Activated CD8-positive, alpha-beta T cell treated with anti-CD3 and anti-CD28 coated beads for 36 hours (primary cell): ENCODE results near the gene PTPRN2. TPM values are rescaled to one million over a fixed set of nuclear protein-coding genes. Genes with fewer than 3 reads are reported as not detected.

Experiments used
- ATAC-seq: fragments of 200-7000 bp; cut with Tn5 transposase; one replicate; pipeline ENCODE4 v1.10.0; 2021; ENCODE audit warnings: mild to moderate bottlenecking, moderate library complexity
- CTCF ChIA-PET: fragments of 350-600 bp; sonication (Branson Sonifier 250); formaldehyde crosslinking; loops from one replicate; lab custom pipeline; 2021; ENCODE audit warnings: antibody characterized with exemption; lab: Charles Lee
- POLR2A ChIA-PET: fragments of 350-600 bp; sonication (Branson Sonifier 250); formaldehyde crosslinking; loops from one replicate; lab custom pipeline; 2021; ENCODE audit warnings: antibody characterized with exemption; lab: Charles Lee
- DNase-seq: peaks from one replicate; pipeline ENCODE4 v3.0.0-alpha.2; 2020
- H3K27ac Mint-ChIP-seq: one replicate; pipeline ENCODE4 v1.8.0; 2021; ENCODE audit warnings: mild to moderate bottlenecking, mixed read lengths
- H3K27me3 Mint-ChIP-seq: one replicate; pipeline ENCODE4 v1.8.0; 2021; ENCODE audit warnings: mixed read lengths
- H3K36me3 Mint-ChIP-seq: one replicate; pipeline ENCODE4 v1.8.0; 2021; ENCODE audit warnings: low read depth, mixed read lengths
- H3K4me1 Mint-ChIP-seq: one replicate; pipeline ENCODE4 v1.8.0; 2021; ENCODE audit warnings: low read depth, mixed read lengths
- H3K4me3 Mint-ChIP-seq: one replicate; pipeline ENCODE4 v1.8.0; 2021; ENCODE audit warnings: mild to moderate bottlenecking, moderate library complexity, mixed read lengths
- H3K9me3 Mint-ChIP-seq: one replicate; pipeline ENCODE4 v1.8.0; 2021; ENCODE audit warnings: mixed read lengths
- CTCF ChIP-seq: fragments of 200-600 bp; IDR thresholded peaks from one replicate; pipeline ENCODE4 v1.8.0; 2022; ENCODE audit warnings: antibody characterized with exemption, mild to moderate bottlenecking
- intact Hi-C: fragments of 100-400 bp; cut with micrococcal nuclease; formaldehyde crosslinking; loops from one replicate; pipeline ENCODE4 v1.10.0; 2022
- total RNA-seq, 2 experiments: library from RNA; stranded (reverse); gene quantifications; one replicate each; pipeline ENCODE4 v1.2.3, GENCODE V29; 2021

Gene PTPRN2
- total RNA-seq, 2 experiments from 2014 or later = 0.49 to 0.65 TPM

GRCh38 chr7:157499121-157499834, 1088.3 kb downstream of the PTPRN2 start:
- no peak for TF ChIP-seq CTCF
- ChIA-PET CTCF (interaction anchor here (1.6 kb wide), 1 partner anchor 114 kb away, joined by 3 read pairs; no protein-coding TSS in a partner anchor), POLR2A (no interaction called here)
- Mint-ChIP-seq H3K9me3 (peaks cover 1% of the 10 kb centered on the region), H3K4me3 (no peak overlapping the region), H3K27me3 (no peaks in the 10 kb centered on the region), H3K27ac (no peak overlapping the region), H3K36me3 (no peaks in the 10 kb centered on the region), H3K4me1 (peaks cover 44% of the 10 kb centered on the region)
- no peak for DNase-seq
- ATAC-seq = no peak
- intact Hi-C loops = no loop called here

GRCh38 chr7:157498657-157499056, 1089.0 kb downstream of the PTPRN2 start:
- H3K36me3 Mint-ChIP-seq = no peaks in the 10 kb centered on the region
- POLR2A ChIA-PET = no interaction called here
- H3K9me3 Mint-ChIP-seq = peaks cover 1% of the 10 kb centered on the region
- DNase-seq (no peak), ATAC-seq (no peak)
- H3K4me1 Mint-ChIP-seq = peaks cover 48% of the 10 kb centered on the region
- no peak overlapping the region for H3K27ac Mint-ChIP-seq
- intact Hi-C loops = no loop called here
- CTCF ChIA-PET = interaction anchor here (1.6 kb wide), 1 partner anchor 114 kb away, joined by 3 read pairs; no protein-coding TSS in a partner anchor
- no peak overlapping the region for H3K4me3 Mint-ChIP-seq
- peaks cover 5% of the 10 kb centered on the region for H3K27me3 Mint-ChIP-seq
- TF ChIP-seq CTCF = no peak

- ChIA-PET POLR2A (no interaction called here), CTCF (interaction anchor here (1.1 to 1.6 kb wide), 2 partner anchors 23 to 115 kb away, joined by 3 read pairs; no protein-coding TSS in a partner anchor)
- Mint-ChIP-seq H3K9me3 (peaks cover 1% of the 10 kb centered on the region), H3K27me3 (peaks cover 10% of the 10 kb centered on the region), H3K4me3 (no peak overlapping the region), H3K27ac (no peak overlapping the region), H3K4me1 (peaks cover 45% of the 10 kb centered on the region), H3K36me3 (no peaks in the 10 kb centered on the region)
- intact Hi-C loops = no loop called here
- DNase-seq = no peak
- TF ChIP-seq CTCF = no peak
- no peak for ATAC-seq
These were observed 1089.6 kb downstream of the PTPRN2 start for GRCh38 chr7:157497744-157498651.

GRCh38 chr7:157497367-157497743, 1090.3 kb downstream of the PTPRN2 start:
- intact Hi-C loops = no loop called here

More at GRCh38 chr7:157497367-157497743, 1090.3 kb downstream of the PTPRN2 start:
- no peak for TF ChIP-seq CTCF
- ATAC-seq (no peak), DNase-seq (no peak)
- no peak overlapping the region for H3K27ac Mint-ChIP-seq
- peaks cover 40% of the 10 kb centered on the region for H3K4me1 Mint-ChIP-seq
- peaks cover 6% of the 10 kb centered on the region for H3K9me3 Mint-ChIP-seq
- peaks cover 17% of the 10 kb centered on the region for H3K27me3 Mint-ChIP-seq
- H3K4me3 Mint-ChIP-seq = no peak overlapping the region
- CTCF ChIA-PET = interaction anchor here (1.1 kb wide), 1 partner anchor 23 kb away, joined by 3 read pairs; no protein-coding TSS in a partner anchor
- POLR2A ChIA-PET = no interaction called here
- H3K36me3 Mint-ChIP-seq = no peaks in the 10 kb centered on the region
